GM21529 (cell line): ENCODE data around the gene DGAT2.

Experiments used
- ATAC-seq: cut with Tn5 transposase; IDR thresholded peaks from one replicate; pipeline ENCODE4 v1.9.1; 2021; ENCODE audit not compliant: unreplicated experiment

DGAT2 gene

DNA sequence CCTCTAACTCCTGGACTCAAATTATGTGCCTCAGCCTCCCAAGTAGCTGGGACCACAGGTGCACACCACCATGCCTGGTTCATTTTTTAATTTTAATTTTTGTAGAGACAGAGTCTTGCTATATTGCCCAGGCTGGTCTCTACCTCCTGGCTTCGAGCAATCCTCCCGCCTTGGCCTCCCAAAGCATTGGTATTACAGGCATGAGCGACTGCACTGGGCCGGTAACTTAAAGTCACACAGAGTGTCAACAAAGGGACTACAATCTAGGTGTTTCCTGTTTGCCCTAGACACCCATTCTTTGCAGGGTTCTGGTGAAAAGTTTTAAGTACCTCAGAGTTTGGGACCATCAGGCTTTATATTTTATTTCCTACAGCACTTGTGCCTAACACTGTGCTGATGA, 54.8 kb downstream of the DGAT2 start:
- ATAC-seq = no peak

DNA sequence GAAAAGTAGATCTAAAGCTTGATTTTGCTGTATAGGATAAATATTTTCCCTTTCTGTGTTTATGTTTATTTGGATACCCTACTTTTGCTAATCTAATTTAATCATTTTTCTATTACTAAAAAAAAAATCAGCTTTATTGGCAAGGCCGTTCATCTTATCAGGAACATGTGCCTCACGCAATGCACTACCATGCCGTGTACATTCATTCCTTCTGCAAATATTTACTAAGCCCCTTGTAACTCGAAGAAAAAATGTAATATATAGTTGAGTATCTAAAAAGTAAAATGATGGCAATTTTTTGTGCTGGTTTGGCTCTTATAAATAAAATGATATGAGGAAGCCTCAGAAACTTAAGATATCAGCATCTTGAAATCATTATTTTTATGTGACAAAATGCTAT, 55.4 kb downstream of the DGAT2 start:
- ATAC-seq = no peak

DNA sequence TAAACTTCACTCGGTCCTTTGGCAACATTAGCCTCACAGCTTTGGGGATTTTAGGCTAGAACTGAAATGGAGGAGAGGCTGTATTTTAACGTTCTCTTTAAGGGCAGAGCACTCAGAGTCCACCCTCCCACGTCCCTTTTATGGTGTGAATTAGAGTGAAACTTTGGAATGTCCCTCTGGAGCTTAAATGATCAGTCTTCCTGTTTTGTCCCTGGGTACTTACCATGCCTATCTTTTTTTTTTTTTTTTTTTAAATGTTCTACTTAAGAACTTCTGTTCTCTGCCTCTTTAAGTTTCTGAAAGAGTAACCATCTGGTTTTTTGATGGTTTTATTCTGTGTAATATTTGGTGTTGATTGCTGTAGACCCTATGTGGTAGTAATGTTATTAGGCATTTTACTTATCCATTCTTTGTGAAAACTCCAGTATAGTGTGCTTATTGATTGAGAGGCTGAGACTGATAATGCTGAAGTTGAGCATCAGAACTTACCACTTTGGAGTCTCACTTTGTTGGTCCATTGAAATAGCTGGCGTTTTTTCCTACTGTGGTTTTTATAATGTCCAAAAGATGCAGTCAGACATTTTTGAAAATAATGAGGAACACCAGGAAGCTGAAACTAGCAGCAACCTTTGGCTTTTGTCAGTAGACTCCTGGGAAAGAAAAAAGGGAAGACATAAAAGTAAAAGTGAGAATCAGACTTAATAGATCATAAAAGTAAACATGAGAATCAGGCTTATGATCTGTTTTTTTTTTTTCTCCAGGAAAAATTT, 58.1 kb downstream of the DGAT2 start:
- ATAC-seq = no peak

DNA sequence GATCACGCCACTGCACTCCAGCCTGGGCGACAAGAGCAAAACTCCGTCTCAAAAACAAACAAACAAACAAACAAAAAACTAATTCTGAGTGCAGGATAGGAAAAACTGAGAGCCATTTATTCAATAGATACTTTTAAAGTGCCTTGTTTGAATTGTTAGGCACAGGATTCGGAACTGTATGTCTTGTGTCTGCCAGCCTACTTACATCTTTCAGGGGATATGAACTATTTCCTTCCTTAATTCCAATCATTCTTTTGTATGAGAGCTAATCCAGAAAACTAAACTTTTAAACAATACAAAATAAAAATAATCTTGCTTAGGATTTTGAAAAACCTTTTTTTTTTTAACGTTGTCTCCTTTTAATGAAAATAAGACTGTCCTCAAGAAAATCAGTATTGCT, 59.0 kb downstream of the DGAT2 start:
- no peak for ATAC-seq

DNA sequence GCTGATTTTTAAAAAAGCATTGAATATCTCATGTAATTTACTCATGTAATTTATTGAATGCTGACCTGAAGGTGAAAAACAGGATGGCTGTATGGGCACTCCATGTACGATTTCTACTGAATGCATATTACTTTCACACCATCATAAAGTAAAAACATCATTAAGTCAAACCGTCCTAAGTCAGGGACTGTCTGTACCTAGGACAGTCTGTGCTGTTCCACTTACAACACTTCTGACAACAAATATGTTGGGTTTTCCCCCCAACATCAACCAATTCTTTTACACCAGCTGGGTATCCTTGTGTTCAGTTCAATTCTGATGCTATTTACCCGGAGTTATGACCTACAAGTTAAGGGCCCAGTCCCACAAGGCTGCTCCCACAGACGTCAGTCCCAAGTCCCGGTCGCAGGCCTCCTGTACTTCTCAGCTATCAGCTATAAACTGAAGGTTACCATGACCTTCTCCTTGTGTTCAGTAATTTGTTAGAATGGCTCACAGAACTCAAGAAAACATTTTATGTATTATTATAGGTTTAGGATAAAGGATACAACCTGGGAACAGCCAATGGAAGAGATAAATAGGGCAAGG, 63.4 kb downstream of the DGAT2 start:
- ATAC-seq = no peak

DNA sequence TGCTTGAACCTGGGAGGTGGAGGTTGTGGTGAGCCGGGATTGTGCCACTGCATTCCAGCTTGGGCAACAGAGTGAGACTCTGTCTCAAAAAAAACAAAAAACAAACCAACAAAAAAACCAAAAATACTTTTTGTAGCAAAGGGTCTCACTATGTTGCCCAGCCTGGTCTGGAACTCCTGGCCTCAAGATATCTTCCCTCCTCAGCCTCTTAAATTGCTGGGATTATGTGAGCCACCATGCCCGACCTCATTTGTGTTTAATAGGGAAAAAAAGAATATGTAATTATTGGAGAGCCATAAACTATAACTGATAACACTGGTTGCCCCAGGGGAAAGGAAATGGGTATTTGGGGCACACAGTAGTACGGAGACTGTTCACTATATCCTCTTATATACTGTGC, 66.2 kb downstream of the DGAT2 start:
- no peak for ATAC-seq

DNA sequence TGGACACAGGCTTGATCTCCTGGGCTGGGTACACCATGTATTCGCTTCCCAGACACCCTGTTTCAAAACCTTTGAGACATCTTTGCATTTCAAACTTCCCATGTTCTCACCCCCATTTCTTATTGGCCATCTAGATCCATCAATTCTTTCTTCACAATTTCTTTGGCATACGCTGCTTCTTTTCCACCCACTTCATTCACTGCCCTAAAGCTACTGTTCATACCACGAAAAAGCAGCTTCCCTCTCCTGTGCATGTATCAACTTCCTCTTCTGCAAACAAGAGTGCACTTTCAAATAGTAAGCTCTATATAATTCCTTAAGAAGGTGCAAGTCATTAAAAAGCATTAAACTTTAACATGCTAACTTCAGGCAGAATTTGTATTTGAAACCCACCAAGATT, 67.8 kb downstream of the DGAT2 start:
- no peak for ATAC-seq

DNA sequence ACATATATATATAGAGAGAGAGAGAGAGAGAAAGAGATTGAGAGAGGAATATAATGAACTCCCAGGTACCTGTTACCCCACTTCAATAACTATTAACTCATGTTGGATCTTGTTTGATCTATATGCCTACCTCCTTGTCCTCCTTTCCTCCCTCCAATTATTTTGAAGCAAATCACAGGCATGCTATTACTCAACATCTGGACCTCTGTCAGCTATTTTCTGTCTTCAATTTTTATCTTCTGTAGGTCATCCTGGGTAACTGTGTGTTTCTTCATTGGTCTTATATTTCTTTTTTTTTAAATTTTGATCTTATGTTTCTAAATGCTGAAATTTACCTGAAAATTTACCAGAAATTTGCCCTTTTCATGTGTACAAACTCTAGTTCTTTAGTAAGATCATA, 71.3 kb downstream of the DGAT2 start:
- ATAC-seq = no peak

DNA sequence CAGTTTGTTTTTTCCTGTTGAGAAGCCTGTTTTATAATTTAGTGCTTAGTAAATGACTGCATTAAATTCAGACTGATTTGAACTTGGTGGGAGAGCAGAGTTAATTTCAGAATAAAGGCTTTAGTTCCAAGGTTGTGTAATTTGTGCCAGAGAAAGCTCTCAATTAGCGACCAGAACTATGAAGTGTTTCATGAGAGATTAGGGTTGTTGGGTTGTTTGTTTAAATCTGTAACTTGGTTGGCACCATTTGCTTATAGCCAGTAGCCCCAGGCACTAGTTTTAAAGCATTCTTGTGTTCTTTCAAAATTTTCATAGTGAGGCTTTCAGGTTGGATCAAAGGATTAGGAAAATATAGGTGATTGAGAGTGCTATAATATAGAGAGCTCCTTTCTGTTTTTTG, 71.9 kb downstream of the DGAT2 start:
- no peak for ATAC-seq

DNA sequence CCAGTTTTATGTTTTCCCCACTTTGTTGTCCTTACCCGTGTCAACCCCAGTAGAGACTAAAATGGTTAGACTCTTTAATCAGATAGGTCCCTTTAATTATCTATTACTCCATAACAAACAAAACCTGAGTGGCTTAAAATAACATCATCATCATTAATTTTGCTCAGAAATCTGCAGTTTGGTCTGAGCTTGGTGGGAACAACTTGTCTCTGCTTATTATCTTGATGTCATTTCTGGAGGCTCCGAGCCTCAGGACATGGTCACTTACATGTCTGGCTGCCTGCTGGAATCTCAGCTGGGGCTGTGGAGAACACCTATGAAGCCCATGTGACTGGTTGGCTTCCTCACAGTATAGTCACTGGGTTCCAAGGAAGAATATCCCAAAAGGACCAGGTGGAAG, 73.2 kb downstream of the DGAT2 start:
- no peak for ATAC-seq

DNA sequence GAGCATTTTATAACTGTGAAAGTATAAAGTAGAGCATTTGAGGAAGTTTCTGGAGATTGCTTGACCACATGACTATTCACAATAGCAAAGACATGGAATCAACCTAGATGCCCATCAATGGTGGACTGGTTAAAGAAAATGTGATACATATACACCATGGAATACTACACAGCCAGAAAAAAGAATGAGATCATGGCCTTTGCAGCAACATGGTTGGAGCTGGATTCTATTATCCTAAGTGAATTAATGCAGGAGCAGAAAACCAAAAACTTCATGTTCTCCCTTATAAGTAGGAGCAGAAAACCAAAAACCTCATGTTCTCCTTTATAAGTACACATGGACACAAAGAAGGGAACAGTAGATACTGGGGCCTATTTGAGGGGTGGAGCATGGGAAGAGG, 76.7 kb downstream of the DGAT2 start:
- no peak for ATAC-seq

DNA sequence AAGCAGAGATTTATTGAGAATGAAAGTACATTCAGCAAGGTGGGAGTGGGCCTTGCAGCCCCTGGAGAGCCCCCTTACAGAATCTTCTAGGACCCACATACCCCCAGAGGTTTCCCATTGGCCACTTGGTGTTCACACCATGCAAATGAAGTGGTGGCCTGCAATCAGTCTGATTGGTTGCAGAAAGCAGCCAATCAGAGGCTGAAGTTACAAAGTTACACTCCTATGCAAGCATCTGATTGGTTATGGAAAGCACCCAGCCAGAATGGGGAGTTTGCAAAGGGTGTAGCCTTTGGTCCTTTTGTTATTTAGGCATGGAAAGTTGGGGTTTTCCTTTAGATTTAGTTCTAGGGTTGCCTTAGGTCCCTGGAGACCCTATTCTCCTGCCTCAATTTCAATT, 81.3 kb downstream of the DGAT2 start:
- ATAC-seq = no peak

DNA sequence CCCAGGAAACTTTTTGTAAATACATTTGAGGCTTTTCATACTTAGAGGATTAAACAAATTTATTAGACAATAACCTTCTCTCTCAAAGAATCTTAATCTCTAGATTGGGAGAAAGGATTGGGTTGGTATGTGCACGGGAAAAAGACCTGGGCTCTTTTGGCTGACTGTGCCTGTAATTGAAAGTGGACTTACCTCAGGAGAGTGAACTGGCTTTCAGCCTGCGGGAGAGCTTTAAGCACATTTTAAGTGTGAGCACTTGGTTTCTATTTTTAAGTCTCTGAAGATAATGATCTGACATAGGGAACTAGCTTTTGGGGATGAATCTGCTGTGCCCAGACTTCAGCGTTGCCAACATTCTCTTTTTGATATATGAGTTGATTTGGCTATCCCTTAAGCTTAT, 82.2 kb downstream of the DGAT2 start:
- ATAC-seq = no peak
